Caco-2 (cell line): Measurements from ENCODE around the gene HOXD1. TPM values are rescaled to one million over a fixed set of nuclear protein-coding genes. Genes with fewer than 3 reads are reported as not detected.

Experiments
- BruUV-seq: library from RNA; stranded (reverse); fragments of 400-500 nt; replicated peaks from 2 replicates; lab custom pipeline; 2021; lab: Mats Ljungman, UMichigan
- CTCF ChIA-PET: fragments of 300-600 bp; sonication (Branson Sonifier 250); formaldehyde crosslinking; loops from one replicate; lab custom pipeline; 2022; ENCODE audit warnings: antibody characterized with exemption; lab: Charles Lee
- POLR2A ChIA-PET: fragments of 300-600 bp; sonication (Branson Sonifier 250); formaldehyde crosslinking; loops from one replicate; lab custom pipeline; 2022; ENCODE audit warnings: antibody characterized with exemption; lab: Charles Lee
- DNase-seq, 2 experiments: peaks; one replicate each; pipeline versions ENCODE4 v3.0.0 to v3.0.0-alpha.2; 2020 to 2022
- H3K27me3 ChIP-seq: replicated peaks from 2 replicates; pipeline ENCODE4 v1.6.0; 2011; ENCODE audit warnings: low read length; ENCODE audit not compliant: control insufficient read depth, insufficient read depth
- H3K36me3 ChIP-seq: 2 replicates; pipeline ENCODE4 v1.5.1; 2011; ENCODE audit warnings: low read length; ENCODE audit not compliant: control insufficient read depth, insufficient read depth
- H3K4me1 ChIP-seq: fragments of 250-450 bp; sonication (Bioruptor Pico); 2 replicates; pipeline ENCODE4 v1.5.1; 2020; ENCODE audit warnings: mild to moderate bottlenecking
- H3K4me3 ChIP-seq: 2 replicates; pipeline ENCODE4 v1.5.1; 2011; ENCODE audit warnings: low read depth, mild to moderate bottlenecking, control low read depth, low read length
- H3K9me3 ChIP-seq: fragments of 250-450 bp; sonication (Bioruptor Pico); 2 replicates; pipeline ENCODE4 v1.5.1; 2020; ENCODE audit warnings: mild to moderate bottlenecking, moderate library complexity
- H3K27ac Mint-ChIP-seq: one replicate; pipeline ENCODE4 v1.8.0; 2022; ENCODE audit warnings: mixed read lengths; ENCODE audit not compliant: unreplicated experiment
- H3K27me3 Mint-ChIP-seq: one replicate; pipeline ENCODE4 v1.8.0; 2022; ENCODE audit warnings: mixed read lengths; ENCODE audit not compliant: insufficient read depth, unreplicated experiment
- H3K36me3 Mint-ChIP-seq: one replicate; pipeline ENCODE4 v1.8.0; 2022; ENCODE audit warnings: mild to moderate bottlenecking, mixed read lengths; ENCODE audit not compliant: insufficient read depth, unreplicated experiment
- H3K4me1 Mint-ChIP-seq: one replicate; pipeline ENCODE4 v1.8.0; 2022; ENCODE audit warnings: low read depth, mixed read lengths; ENCODE audit not compliant: unreplicated experiment
- H3K4me3 Mint-ChIP-seq: one replicate; pipeline ENCODE4 v1.8.0; 2022; ENCODE audit warnings: mild to moderate bottlenecking, moderate library complexity, mixed read lengths; ENCODE audit not compliant: unreplicated experiment
- H3K9me3 Mint-ChIP-seq: one replicate; pipeline ENCODE4 v1.8.0; 2022; ENCODE audit warnings: mixed read lengths; ENCODE audit not compliant: unreplicated experiment
- CTCF ChIP-seq, 2 experiments: fragments of 200-600 bp in 1 of 2; IDR thresholded peaks; 1 replicate in 1 of 2; 2 replicates in 1 of 2; pipeline versions ENCODE4 v1.5.1 to v1.8.0; 2011 to 2022; ENCODE audit warnings: antibody characterized with exemption in 1 of 2, control low read depth in 1 of 2, inconsistent platforms in 1 of 2, low read depth in 1 of 2, low read length in 1 of 2, mild to moderate bottlenecking in 1 of 2, moderate library complexity in 1 of 2; ENCODE audit not compliant: insufficient read depth in 1 of 2, severe bottlenecking in 1 of 2, unreplicated experiment in 1 of 2
- intact Hi-C: fragments of 100-400 bp; cut with micrococcal nuclease; formaldehyde crosslinking; loops from one replicate; pipeline ENCODE4 v1.10.0; 2022; ENCODE audit not compliant: unreplicated experiment
- total RNA-seq: library from RNA; stranded (reverse); gene quantifications from 2 replicates; pipeline ENCODE4 v1.2.3, GENCODE V29; 2022

HOXD1 gene
- total RNA-seq, 1 experiment from 2014 or later: not detected

- Histone ChIP-seq H3K4me1 (no peaks in the 10 kb centered on the region), H3K4me3 (no peak overlapping the region), H3K36me3 (no peaks in the 10 kb centered on the region), H3K9me3 (no peaks in the 10 kb centered on the region), H3K27me3 (0 out of 2 replicates have a peak, but pooled peaks cover 1% of the 10 kb centered on the region)
- Mint-ChIP-seq H3K9me3 (no peaks in the 10 kb centered on the region), H3K36me3 (no peaks in the 10 kb centered on the region), H3K4me1 (no peaks in the 10 kb centered on the region), H3K4me3 (no peak overlapping the region), H3K27ac (no peak overlapping the region), H3K27me3 (peaks cover 11% of the 10 kb centered on the region)
- intact Hi-C loops: no loop called here
- TF ChIP-seq CTCF (IDR thresholded peaks at IDR 0.05; ENCODE audit: insufficient read depth in 1 of 2, low read depth in 1 of 2, low read length in 1 of 2, severe bottlenecking in 1 of 2, unreplicated experiment in 1 of 2): no peak
- no peak for DNase-seq
- no TSS peak for BruUV-seq
- POLR2A ChIA-PET: no interaction called here
- CTCF ChIA-PET: interaction anchor here (0.6 to 1.0 kb wide), 2 partner anchors 8 to 310 kb away, joined by 5 read pairs; no protein-coding TSS in a partner anchor
Measured at GRCh38 chr2:176145085-176145969, 43.1 kb upstream of the HOXD1 start.

- Histone ChIP-seq H3K9me3 (no peaks in the 10 kb centered on the region), H3K4me1 (no peaks in the 10 kb centered on the region), H3K4me3 (no peak overlapping the region), H3K27me3 (0 out of 2 replicates have a peak, but pooled peaks cover 1% of the 10 kb centered on the region), H3K36me3 (no peaks in the 10 kb centered on the region)
- Mint-ChIP-seq H3K4me3 (no peak overlapping the region), H3K27me3 (peaks cover 13% of the 10 kb centered on the region), H3K9me3 (no peaks in the 10 kb centered on the region), H3K4me1 (no peaks in the 10 kb centered on the region), H3K27ac (no peak overlapping the region), H3K36me3 (no peaks in the 10 kb centered on the region)
- intact Hi-C loops: no loop called here
- no peak for TF ChIP-seq CTCF (IDR thresholded peaks at IDR 0.05; ENCODE audit: insufficient read depth in 1 of 2, low read depth in 1 of 2, low read length in 1 of 2, severe bottlenecking in 1 of 2, unreplicated experiment in 1 of 2)
- POLR2A ChIA-PET: no interaction called here
- DNase-seq: no peak
- CTCF ChIA-PET: interaction anchor here (0.6 kb wide), 1 partner anchor 9 kb away, joined by 5 read pairs; no protein-coding TSS in a partner anchor
- BruUV-seq: no TSS peak
Measured at GRCh38 chr2:176146101-176146500, 42.4 kb upstream of the HOXD1 start.

GRCh38 chr2:176146645-176147044 lies 41.8 kb upstream of the HOXD1 start:
- Mint-ChIP-seq H3K4me1 (no peaks in the 10 kb centered on the region), H3K27me3 (peaks cover 8% of the 10 kb centered on the region), H3K27ac (no peak overlapping the region), H3K36me3 (no peaks in the 10 kb centered on the region), H3K9me3 (no peaks in the 10 kb centered on the region), H3K4me3 (no peak overlapping the region)
- ChIA-PET CTCF (no interaction called here), POLR2A (no interaction called here)
- H3K4me1 ChIP-seq: no peaks in the 10 kb centered on the region
- no peak for DNase-seq
- H3K9me3 ChIP-seq: no peaks in the 10 kb centered on the region
- 0 out of 2 replicates have a peak, but pooled peaks cover 1% of the 10 kb centered on the region for H3K27me3 ChIP-seq
- no peaks in the 10 kb centered on the region for H3K36me3 ChIP-seq
- intact Hi-C loops: no loop called here
- TF ChIP-seq CTCF (IDR thresholded peaks at IDR 0.05; ENCODE audit: insufficient read depth in 1 of 2, low read depth in 1 of 2, low read length in 1 of 2, severe bottlenecking in 1 of 2, unreplicated experiment in 1 of 2): no peak
- BruUV-seq: no TSS peak
- no peak overlapping the region for H3K4me3 ChIP-seq
